GM12878 (cell line): ENCODE measurements around the gene GMPR2.

ENCODE experiments used
- CEBPB ChIP-seq, 2 experiments: fragments of 150-350 bp in 1 of 2; IDR thresholded peaks; 2 replicates each; pipeline ENCODE4 v1.6.1; 2012 to 2014; ENCODE audit warnings: low read depth in 2 of 2, low read length in 2 of 2, borderline replicate concordance in 1 of 2, inconsistent platforms in 1 of 2
- CTCF ChIP-seq, 3 experiments: IDR thresholded peaks in 2 of 3; conservative IDR thresholded peaks in 1 of 3; 2 replicates each; pipeline ENCODE4 v1.5.1; 2011; ENCODE audit warnings: low read depth in 3 of 3, low read length in 3 of 3, mild to moderate bottlenecking in 3 of 3, control low read depth in 2 of 3, moderate library complexity in 2 of 3, inconsistent platforms in 1 of 3, mixed read lengths in 1 of 3; ENCODE audit not compliant: control insufficient read depth in 2 of 3, insufficient read depth in 1 of 3; ENCODE audit errors: extremely low read depth in 1 of 3
- EGR1 ChIP-seq, 2 experiments: IDR thresholded peaks; 1 replicate in 1 of 2; 2 replicates in 1 of 2; pipeline ENCODE4 v1.6.1; 2011 to 2012; ENCODE audit warnings: low read depth in 2 of 2, low read length in 2 of 2, borderline replicate concordance in 1 of 2, mild to moderate bottlenecking in 1 of 2, moderate library complexity in 1 of 2
- ETV6 ChIP-seq, 2 experiments: fragments of 450-650 bp in 1 of 2; IDR thresholded peaks in 1 of 2; conservative IDR thresholded peaks in 1 of 2; 2 replicates each; pipeline ENCODE4 v1.6.1; 2014; ENCODE audit warnings: antibody characterized with exemption in 1 of 2, borderline replicate concordance in 1 of 2, low read depth in 1 of 2, mild to moderate bottlenecking in 1 of 2, moderate library complexity in 1 of 2
- FOS ChIP-seq: IDR thresholded peaks from 3 replicates; pipeline ENCODE4 v1.6.1; 2011; ENCODE audit warnings: borderline replicate concordance; ENCODE audit not compliant: insufficient read length; ENCODE audit errors: extremely low read depth
- TAF1 ChIP-seq: IDR thresholded peaks from 2 replicates; pipeline ENCODE4 v1.6.1; 2011; ENCODE audit warnings: mild to moderate bottlenecking, low read depth, low read length, borderline replicate concordance
- WRNIP1 ChIP-seq: IDR thresholded peaks from 2 replicates; pipeline ENCODE4 v1.6.1; 2011; ENCODE audit warnings: low read depth, low read length, improper control_type of control experiment, borderline replicate concordance

- TF ChIP-seq FOS = no peak
- no peak for TF ChIP-seq CEBPB (IDR thresholded peaks at IDR 0.05; ENCODE audit: borderline replicate concordance in 1 of 2, low read depth in 2 of 2, low read length in 2 of 2)
- TF ChIP-seq TAF1 = no peak
- TF ChIP-seq WRNIP1 = no peak
- no peak for TF ChIP-seq CTCF (IDR thresholded peaks at IDR 0.05 in 2 of 3, conservative IDR thresholded peaks at IDR 0.05 in 1 of 3; ENCODE audit: control insufficient read depth in 2 of 3, extremely low read depth in 1 of 3, insufficient read depth in 1 of 3, low read depth in 3 of 3, low read length in 3 of 3)
- TF ChIP-seq ETV6 (conservative IDR thresholded peaks at IDR 0.05 in 1 of 2, IDR thresholded peaks at IDR 0.05 in 1 of 2; ENCODE audit: borderline replicate concordance in 1 of 2, low read depth in 1 of 2) = no peak
- no peak for TF ChIP-seq EGR1 (IDR thresholded peaks at IDR 0.05; ENCODE audit: borderline replicate concordance in 1 of 2, low read depth in 2 of 2, low read length in 2 of 2)
Observed at GRCh38 chr14:24183014-24183481, 49.7 kb upstream of the GMPR2 start.
